Fibroblast of villous mesenchyme (primary cell): ENCODE data around the gene TALDO1. TPM values are rescaled to one million over a fixed set of nuclear protein-coding genes. Genes with fewer than 3 reads are reported as not detected.

ENCODE experiments used
- DNase-seq: peaks from one replicate; pipeline ENCODE4 v3.0.0-alpha.2; 2010; ENCODE audit warnings: low read depth
- H3K4me3 ChIP-seq: 2 replicates; pipeline ENCODE4 v1.5.1; 2011; ENCODE audit warnings: low read depth, mild to moderate bottlenecking, low read length
- CTCF ChIP-seq: IDR thresholded peaks from 2 replicates; pipeline ENCODE4 v1.5.1; 2012; ENCODE audit warnings: low read depth, mild to moderate bottlenecking, low read length; ENCODE audit not compliant: insufficient read depth
- total RNA-seq: library from RNA; depleted of rRNA; stranded (reverse); fragments of >200 nt; gene quantifications from 2 replicates; pipeline ENCODE4 v1.2.3, GENCODE V29; 2012

Gene TALDO1
- total RNA-seq, 1 donor, result 148 TPM

- no peak for DNase-seq
- H3K4me3 ChIP-seq, result no peak overlapping the region
- no peak for TF ChIP-seq CTCF
Observed at GRCh38 chr11:766106-766935, 19.1 kb downstream of the TALDO1 start.

GRCh38 chr11:766936-767210 lies 19.6 kb downstream of the TALDO1 start:
- TF ChIP-seq CTCF, result no peak
- H3K4me3 ChIP-seq, result no peak overlapping the region
- DNase-seq, result no peak

- no peak for TF ChIP-seq CTCF
- no peak for DNase-seq
- no peak overlapping the region for H3K4me3 ChIP-seq
Observed at GRCh38 chr11:767238-767637, 20.0 kb downstream of the TALDO1 start.

GRCh38 chr11:769887-770641 lies 22.8 kb downstream of the TALDO1 start:
- DNase-seq, result no peak
- no peak for TF ChIP-seq CTCF

GRCh38 chr11:770642-771616 lies 23.7 kb downstream of the TALDO1 start:
- no peak overlapping the region for H3K4me3 ChIP-seq
- TF ChIP-seq CTCF, result no peak
- no peak for DNase-seq

More at GRCh38 chr11:769887-770641, 22.8 kb downstream of the TALDO1 start:
- H3K4me3 ChIP-seq, result no peak overlapping the region

GRCh38 chr11:771617-772204 lies 24.4 kb downstream of the TALDO1 start:
- no peak overlapping the region for H3K4me3 ChIP-seq
- no peak for DNase-seq
- TF ChIP-seq CTCF, result no peak
